ENCODE data around the gene SENP5.

SENP5 gene

DNA sequence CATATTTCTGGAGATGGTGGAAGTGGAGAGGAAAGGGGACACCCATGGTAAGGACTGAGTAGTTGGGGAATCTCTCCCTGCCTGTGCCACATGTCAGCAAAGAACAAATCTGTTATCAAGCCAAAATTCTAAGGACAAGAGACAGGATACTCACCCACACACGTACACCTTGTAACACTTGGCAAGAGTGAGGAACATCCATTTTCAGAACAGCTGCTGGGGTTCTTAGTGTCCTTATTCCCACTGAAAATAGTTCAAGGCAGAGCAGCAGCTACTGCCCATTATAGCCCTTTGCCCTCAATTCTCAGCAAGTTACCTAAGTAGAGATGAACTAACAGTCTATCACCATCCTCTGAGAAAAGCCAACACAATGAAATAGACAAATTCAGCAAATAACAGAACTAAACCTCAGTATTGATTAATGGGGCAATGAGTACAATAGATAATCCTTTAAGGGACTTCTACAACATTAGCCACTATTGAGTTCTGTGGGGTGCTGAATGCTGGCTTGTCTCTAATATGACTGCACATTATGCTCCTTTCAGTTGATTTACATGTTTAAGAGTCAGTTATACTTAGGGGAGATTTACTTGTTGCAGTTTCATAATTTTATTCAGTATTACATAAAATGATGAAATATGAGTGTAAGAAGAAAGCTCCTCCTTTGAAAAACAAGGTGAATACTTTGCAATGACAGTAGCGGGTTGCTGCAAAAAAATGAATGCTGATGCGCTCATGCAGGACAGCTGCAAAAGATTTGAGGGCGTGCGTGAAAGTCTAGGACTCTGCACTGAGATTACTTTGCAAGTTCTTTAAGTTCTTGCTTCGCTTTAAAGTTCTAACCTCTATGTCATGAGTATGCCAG, 22.4 kb downstream of the SENP5 start:
- no peak for DNase-seq (ENCODE audit: low spot score)

DNA sequence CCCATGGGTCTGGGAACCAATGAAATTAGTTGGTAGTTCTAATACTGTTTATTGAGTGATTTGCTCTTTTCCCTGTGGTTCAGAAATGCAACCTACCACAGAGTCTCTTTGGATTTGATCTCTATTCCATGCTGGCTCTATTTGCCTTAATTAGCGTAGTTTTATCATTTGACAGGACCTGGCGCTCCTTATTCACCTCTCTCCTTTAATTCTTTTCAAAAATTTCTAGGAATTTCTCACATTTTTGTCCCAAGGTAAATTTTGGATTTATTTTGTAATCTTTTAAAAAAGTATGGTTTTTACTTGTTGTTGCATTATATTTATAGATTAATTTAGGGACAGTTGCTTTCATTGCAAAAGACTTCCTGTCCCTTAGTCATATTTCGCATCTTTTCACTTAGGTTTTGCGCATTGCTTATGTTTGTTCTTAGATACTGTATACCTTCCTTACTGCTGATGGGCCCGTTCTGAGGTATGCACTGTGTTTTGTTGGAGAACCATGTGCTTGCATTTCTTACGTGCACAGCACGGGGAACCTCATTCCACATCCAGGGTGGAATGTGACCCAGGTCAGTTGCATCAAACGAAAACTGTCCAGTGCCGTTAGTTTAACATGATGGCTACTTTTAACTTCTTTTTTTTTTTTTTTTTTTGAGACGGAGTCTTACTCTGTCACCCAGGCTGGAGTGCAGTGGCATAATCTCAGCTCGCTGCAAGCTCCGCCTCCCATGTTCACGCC, 27.0 kb downstream of the SENP5 start:
- no peak for DNase-seq (ENCODE audit: low spot score)

DNA sequence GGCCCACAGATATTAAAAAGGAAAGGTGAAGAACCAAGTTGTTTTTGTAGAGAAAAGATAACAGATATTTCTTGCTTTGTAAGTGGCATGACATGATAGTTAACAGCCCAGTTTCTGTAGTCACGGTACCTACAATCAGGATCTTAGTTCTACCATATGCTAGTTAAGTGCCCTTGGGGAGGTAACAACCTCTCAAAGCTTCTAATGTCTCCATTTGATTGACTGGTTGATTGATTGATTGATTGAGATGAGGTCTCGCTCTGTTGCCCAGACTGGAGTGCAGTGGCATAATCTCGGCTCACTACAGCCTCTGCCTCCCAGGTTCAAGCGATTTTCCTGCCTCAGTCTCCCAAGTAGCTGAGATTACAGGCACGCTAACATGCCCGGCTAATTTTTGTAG, 28.5 kb downstream of the SENP5 start:
- DNase-seq (ENCODE audit: low spot score), result no peak

DNA sequence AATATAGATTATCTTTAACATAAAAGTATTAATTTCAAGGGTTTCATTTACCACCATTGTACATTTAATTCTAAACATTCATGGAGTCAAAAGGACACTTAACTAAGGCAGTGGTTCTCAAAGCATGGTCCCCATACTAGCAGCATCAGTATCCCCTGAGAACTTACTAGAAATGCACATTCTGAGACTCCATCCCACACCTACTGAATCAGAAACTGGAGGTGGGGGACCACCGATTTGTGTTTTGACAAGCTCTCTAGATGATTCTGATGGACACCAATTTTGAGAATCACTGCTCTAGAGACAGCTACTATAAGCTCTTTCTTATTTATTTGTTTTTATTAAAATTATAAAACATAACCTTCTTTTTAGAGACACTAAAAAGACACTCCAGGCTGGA, 34.0 kb downstream of the SENP5 start:
- no peak for DNase-seq (ENCODE audit: low spot score)

DNA sequence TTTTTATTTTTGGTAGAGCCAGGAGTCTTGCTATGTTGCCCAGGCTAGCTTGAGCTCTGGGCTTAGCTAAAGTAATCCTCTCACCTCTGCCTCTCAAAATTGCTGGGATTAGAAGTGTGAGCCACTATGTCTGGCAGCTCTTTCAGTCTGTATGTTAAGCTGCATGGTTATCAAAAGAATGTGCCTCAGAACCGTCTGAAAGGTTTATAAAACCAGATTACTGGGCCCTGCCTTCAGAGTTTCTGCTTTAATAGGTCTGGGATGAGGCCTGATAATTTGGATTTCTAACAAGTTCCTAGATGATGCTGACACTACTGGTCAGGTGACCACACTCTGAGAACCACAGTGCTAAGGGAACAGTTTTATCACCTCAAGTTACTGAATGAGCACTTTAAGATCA, 34.6 kb downstream of the SENP5 start:
- DNase-seq (ENCODE audit: low spot score), result no peak

DNA sequence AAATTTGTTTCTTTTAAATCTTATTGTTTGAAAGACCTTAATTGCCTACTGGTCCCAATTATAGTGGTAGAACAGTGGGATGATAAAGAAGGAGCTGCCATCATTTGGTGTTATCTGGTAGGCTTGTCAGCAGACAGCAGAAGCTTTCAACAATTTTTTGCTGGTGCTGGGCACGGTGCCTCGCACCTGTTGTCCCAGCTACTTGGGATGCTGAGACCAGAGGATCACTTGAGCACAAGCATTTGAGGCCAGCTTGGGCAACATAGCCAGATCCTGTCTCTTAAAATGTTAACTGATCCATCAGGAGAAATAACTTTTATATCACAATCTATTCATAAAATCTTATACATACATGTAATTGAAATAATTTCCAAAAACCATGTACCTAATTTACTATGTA, 36.0 kb downstream of the SENP5 start:
- no peak for DNase-seq (ENCODE audit: low spot score)

DNA sequence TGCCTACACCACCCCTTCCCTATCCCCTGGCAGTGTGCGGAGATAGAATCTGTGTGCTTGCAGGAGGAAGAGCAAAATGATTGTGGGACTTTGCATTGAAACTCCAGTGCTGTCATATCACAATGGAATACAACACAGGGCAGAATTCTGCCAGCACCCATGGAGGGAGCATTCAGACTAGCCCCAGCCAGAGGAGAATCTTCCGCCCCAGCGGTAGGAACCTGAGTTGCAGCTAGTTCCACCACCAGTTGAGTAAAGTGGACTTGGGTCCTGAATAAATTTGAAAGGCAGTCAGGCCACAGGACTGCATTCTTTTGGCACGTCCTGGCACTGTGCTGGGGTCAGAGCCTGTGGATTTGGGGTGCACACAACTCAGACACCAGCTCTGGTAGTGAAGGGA, 47.1 kb downstream of the SENP5 start:
- no peak for DNase-seq (ENCODE audit: low spot score)

DNA sequence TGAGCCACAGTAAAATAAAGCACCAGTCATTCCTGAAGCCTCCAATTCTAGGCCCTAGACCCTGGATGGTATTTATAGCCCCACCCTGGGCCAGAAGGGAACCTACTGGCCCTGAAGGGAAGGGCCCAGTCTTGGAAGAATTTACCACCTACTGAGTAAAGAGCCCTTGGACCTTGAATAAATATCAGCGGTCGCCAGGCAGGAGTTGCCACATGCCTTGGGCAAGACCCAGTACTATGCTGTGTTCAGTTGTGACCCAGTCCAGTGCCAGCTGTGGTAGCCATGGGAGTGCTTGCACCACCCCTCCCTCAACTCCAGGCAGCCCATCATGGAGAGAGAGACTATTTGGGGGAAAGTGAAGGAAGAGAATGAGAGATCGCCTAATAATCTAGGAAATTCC, 47.7 kb downstream of the SENP5 start:
- no peak for DNase-seq (ENCODE audit: low spot score)

DNA sequence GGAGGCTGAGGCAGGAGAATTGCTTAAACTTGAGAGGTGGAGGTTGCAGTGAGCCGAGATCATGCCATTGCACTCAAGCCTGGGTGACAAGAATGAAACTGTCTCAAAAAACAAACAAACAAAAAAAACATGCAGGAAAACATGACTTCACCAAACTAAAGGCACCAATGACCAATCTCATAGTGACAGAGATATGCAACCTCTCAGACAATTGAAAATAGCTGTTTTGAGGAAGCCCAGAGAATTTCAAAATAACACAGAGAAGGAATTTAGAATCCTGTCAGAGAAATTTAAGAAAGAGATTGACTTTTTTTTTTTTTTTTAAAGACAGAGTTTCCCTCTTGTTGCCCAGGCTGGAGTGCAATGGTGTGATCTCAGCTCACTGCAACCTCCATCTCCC, 48.5 kb downstream of the SENP5 start:
- DNase-seq (ENCODE audit: low spot score), result no peak

DNA sequence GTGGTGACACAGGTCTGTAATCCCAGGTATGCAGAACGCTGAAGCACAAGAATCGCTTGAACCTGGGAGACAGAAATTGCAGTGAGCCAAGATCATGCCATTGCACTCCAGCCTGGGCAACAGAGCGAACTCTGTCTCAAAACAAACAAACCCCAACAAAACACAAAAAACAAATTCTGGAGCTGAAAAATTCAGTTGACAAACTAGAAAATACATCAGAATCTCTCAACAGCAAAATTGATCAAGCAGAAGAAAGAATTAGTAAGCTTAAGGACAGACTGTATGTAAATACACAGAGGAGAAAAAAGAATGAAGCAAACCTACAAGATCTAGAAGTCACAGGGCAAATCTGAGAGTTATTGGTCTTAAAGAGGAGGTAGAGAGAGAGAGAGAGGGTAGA, 49.3 kb downstream of the SENP5 start:
- DNase-seq (ENCODE audit: low spot score), result no peak

DNA sequence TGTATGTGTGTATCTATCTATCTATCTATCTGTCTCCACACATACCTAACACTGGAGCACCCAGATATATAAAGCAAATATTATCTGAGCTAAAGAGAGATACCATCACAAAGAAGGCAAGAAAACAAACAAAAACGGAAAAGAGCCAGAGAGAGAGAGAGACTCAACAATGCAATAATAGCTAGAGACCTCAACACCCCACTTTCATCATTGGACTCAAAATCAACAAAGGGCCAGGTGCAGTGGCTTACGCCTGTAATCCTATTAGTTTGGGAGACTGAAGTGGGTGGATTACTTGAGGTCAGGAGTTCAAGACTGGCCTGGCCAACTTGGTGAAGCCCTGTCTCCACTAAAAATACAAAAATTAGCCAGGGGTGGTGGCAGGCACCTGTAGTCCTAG, 51.2 kb downstream of the SENP5 start:
- DNase-seq (ENCODE audit: low spot score), result no peak

DNA sequence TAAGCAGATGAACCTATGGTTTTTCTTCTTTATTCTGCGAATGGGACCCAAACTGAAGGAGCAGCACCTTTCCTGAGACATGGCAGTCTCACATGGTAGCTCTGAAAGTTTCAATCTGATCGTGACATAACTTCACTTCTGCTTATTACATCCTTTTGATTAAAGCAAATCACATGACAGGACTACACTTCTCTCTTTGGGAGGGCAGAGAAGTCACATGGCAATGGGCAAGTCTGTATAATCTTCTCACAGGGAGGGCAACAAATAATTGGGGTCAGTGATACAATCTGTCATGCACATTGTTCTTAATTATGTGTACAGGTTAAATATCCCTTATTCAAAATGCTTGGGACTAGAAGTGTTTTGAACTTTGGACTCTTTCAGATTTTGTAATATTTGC, 53.0 kb downstream of the SENP5 start:
- peak; percentile 56 for DNase-seq (ENCODE audit: low spot score)

DNA sequence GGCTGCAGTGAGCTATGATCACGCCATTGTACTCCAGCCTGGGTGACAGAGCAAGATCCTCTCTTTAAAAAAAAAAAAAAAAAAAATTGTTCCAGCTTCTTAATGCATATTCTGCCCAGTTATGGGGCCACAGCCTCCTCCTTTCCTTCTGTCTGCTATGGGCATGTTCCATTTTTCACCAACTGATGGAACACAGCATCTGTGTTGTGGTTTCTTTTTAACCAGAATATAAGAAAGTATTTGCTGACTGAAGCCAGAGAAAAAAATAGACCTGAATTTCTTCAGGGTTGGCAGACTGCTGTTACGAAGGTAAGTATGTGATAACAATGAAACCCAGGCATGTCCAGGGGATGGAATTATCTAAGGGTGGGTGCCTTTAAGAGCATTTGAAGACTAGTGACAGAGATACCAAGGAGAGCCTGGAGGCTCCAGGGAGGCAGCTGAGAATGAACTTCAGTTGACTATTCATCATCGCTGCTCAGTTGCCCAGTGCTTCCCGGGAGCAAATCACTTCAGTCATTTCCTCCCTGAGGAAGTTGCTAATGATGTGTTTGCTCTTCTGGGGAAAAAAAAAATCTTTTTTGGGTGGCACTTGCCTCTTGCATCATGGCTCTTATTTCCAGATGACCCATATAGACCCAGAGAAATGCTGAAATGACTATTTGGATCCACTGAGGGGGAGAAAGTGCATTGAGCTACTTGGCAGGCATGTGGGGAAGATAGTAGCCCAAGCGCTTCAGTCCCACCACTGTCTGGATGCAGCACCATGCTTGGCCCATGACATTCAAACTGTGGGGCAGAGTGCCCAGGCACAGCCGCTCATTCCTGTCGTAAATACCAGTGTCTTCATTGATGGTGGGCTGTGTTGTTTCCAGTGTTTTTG, 60.1 kb downstream of the SENP5 start:
- DNase-seq (ENCODE audit: low spot score), result no peak

DNA sequence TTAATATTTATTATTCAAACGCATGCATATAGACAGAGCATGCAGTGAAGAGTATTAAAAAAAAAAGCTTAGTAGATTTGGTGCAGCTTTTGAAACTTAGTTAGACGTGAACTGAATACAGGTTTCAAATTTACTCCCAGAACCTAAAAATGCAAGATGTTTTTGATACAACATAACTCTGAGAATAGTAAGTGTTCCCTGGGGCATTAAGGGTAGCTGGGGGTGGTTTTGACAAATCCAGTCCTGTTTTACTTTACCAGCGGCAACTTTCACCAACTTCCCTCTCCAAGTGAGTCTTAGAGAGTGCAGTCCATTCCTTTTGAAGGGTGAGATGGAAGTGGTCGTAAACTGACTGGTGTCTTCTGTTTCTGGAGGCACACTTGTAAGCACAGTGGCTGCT, 63.4 kb downstream of the SENP5 start:
- DNase-seq (ENCODE audit: low spot score), result no peak

DNA sequence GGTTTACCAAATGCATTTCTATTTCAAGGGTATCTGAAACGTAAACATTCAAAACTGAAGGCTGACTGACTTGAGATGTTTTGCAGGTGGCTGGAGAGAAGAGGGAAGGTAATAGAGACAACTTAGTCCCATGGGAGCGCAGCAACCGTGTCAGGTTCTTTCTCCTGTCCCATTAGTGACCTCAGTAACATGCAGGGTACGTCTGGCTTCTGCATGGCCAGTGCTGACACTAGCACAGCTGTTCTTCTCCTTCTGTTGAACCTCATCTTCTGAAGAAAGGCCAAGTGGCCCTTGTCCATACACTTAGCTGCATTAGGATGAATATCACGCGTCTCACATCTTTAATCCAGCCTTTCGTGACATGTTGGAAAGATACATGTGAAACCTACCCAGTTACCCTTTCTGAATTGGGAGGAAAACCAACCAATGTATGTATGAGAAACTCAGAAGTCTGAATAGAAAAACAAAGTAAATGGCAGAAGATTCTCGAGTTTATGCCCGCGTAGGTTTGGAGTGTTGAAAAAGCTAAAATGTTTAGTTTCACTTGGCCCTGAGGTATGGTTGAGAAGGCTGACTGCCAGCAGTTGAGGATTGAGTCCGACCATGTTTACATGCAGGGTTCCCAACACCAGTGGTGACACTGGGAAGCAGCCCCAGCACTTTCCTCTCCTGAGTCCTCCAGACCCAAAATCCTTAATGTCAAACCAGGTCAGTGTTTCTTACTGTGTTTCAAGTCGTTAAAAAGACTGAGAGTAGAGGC, 64.3 kb downstream of the SENP5 start:
- DNase-seq (ENCODE audit: low spot score), result no peak

DNA sequence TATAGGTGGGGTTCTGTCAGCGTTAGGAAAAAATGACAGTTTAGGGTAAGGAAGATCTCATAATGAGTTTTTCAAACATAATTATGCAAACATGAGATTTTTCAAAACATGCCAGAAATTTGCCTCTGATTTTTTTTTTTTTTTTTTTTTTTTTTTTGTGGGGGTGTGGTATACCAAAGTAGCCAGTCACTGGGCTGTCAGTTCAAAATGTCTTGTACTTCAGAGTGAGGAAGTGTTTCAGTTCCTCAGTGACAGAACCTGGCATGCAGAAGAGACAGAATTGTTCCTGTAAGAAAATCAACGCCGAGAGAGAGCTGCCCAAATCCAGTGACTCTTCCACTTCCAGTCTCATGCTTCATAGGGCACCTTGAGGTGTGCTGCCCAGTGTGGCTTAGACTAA, 64.9 kb downstream of the SENP5 start:
- no peak for DNase-seq (ENCODE audit: low spot score)

DNA sequence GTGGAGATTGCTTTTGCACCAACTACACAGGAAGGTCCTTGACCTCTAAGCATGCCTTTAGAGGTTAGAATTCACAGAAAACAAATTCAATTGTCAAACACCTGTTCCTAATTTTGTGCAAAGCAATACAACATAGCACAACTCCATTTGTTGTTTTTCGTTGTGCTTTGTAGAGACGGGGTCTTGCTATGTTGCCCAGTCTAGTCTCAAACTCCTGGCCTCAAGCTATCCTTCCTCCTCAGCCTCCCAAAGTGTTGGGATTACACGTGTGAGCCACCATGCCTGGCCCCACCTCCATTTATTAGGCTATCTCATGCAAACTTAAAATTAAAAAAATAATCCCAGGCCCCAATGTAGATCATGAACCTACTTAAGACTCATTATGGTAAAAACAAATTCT, 68.6 kb downstream of the SENP5 start:
- DNase-seq (ENCODE audit: low spot score), result no peak

DNA sequence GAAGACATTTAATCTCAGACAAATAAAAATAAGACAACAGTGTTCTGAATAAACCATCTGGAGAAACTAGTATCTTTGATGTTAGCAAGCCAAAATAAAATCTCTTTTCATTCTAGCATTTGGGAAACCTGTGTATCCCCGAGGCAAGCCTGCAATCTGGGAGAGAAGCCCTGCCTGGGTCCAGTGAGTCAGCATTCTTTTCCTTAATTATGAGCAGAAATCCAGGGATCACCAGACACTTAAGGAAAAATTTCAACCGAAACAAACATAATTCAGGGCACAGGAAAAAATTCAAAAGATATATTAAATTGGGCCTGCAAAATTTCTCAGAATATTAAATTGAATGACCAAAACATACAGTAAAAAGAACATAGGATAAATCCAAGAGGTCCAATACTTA, 70.4 kb downstream of the SENP5 start:
- DNase-seq (ENCODE audit: low spot score), result no peak

DNA sequence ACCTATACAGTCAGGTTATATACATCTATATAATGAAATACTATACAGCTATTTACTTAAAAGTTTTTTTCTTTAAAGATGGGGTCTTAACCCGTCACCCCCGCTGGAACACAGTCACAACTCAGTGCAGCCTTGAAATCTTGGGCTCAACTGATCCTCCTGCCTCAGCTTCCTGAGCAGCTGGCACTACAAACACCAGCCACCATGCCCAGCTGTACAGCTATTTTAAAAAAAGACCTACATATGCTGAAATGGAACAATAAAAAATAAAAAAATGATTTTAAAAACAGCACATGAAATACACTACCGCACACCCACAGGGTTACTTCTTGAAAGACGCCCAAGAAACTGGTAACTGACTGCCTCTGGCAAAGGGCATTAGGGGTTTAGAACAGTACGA, 70.9 kb downstream of the SENP5 start:
- DNase-seq (ENCODE audit: low spot score), result no peak

DNA sequence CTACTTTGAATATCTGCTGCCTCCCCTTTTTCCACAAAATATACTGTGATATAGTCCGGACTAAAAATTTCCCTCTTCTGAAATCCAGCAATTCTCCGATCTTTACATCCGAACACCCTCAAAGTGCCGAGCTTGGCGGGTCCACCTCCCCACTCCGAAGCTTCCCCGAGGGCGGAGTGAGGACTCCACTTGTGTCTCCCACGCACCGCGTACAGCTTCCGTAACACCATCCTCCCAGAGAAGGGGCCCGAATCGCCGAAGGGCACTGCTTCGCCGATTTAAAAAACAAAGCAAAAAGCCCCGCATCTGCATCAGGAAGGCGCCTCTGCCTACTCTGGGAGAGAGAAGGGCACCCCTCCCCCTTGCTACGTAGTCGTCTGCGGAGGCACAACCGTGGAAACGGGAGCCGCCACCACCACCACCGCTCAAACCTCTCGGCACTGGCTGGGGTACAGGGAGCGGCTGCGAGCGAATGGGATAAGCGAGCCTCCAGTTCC, 74.1 kb downstream of the SENP5 start:
- no peak for DNase-seq (ENCODE audit: low spot score)

DNA sequence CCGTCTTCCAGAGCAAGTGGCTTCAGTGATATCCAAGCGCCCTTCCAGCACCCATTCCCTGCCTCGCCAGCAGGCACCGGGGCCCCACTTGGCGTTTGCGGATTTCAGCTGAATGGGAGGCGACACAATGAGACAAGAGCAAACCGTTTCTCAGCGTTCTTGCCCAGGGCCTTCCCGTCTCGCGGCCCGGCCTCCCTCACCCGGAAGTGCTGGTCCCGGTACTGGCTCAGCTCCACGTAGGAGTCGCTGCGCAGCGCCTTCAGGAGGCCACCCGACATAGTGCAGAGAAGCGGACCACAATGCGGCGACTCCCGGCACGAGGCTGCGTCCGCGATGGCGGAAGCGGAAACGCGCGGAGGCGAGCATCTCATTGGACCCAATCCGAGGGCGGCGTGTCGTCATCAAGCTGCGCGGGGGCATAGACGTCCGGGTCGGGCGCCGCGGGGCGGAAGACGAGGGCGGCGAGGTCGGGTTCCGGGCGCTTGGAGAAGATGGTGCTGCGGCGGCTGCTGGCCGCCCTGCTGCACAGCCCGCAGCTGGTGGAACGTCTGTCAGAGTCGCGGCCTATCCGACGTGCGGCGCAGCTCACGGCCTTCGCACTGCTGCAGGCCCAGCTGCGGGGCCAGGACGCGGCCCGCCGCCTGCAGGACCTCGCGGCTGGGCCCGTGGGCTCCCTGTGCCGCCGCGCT, 74.7 kb downstream of the SENP5 start, which contains the start of gene NCBP2:
TSS of gene NCBP2 (minus strand) at position 303 of the 689 bp plus-strand sequence. CDS start at position 278, 25 bp downstream.
- peak; percentile 93 for DNase-seq (ENCODE audit: low spot score)
